GM12891 (cell line): ENCODE measurements around the gene TSFM.

ENCODE experiments used
- POLR2A ChIP-seq: IDR thresholded peaks from 2 replicates; pipeline ENCODE4 v1.6.1; 2011; ENCODE audit warnings: low read depth, low read length, control low read depth
- POLR2AphosphoS5 ChIP-seq: IDR thresholded peaks from 2 replicates; pipeline ENCODE4 v1.6.1; 2011; ENCODE audit warnings: low read depth, low read length, control low read depth
- POU2F2 ChIP-seq: IDR thresholded peaks from 2 replicates; pipeline ENCODE4 v1.6.1; 2011; ENCODE audit warnings: low read depth, mild to moderate bottlenecking, control low read depth, low read length, moderate library complexity
- TAF1 ChIP-seq: IDR thresholded peaks from 2 replicates; pipeline ENCODE4 v1.6.1; 2011; ENCODE audit warnings: low read depth, low read length, control low read depth

- TF ChIP-seq POLR2AphosphoS5 (no peak), POLR2A (no peak), TAF1 (no peak), POU2F2 (no peak)
These were observed 11.2 kb upstream of the TSFM start for GRCh38 chr12:57771236-57771872.
